NB4 (cell line): Measurements from ENCODE around the gene ZNF358.

Experiments
- CTCF ChIP-seq: IDR thresholded peaks from one replicate; pipeline ENCODE4 v1.5.1; 2012; ENCODE audit warnings: low read depth, low read length
- TF ChIP-seq, protein P1 (sequence below): IDR thresholded peaks from 2 replicates; pipeline ENCODE4 v1.6.1; 2011; ENCODE audit warnings: low read depth, low read length

GRCh38 chr19:7535998-7536695 is 20.2 kb downstream of the ZNF358 start:
- no peak for TF ChIP-seq CTCF
- TF ChIP-seq, protein P1, sequence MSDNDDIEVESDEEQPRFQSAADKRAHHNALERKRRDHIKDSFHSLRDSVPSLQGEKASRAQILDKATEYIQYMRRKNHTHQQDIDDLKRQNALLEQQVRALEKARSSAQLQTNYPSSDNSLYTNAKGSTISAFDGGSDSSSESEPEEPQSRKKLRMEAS, result no peak
